Umbilical cord (tissue), 2 donors: ENCODE data around the gene ATAD5. TPM values are rescaled to one million over a fixed set of nuclear protein-coding genes. Genes with fewer than 3 reads are reported as not detected.
"Not testable (repeated sequence)": the region's sequence is repeated elsewhere in the genome, so short reads cannot be mapped to it uniquely, and the experiment has no call there.

Source experiments
- DNase-seq: peaks from one replicate; pipeline ENCODE4 v3.0.0-alpha.2; 2015; ENCODE audit warnings: low spot score
- total RNA-seq: library from RNA; depleted of rRNA; stranded (reverse); fragments of >200 nt; gene quantifications from one replicate; pipeline ENCODE4 v1.2.3, GENCODE V29; 2014; ENCODE audit warnings: low replicate concordance; ENCODE audit not compliant: insufficient read depth

The ATAD5 gene
- total RNA-seq, 1 donor from 2014 or later, result 5.8 TPM

GRCh38 chr17:30821871-30822723, 9.7 kb upstream of the ATAD5 start:
- no peak for DNase-seq

GRCh38 chr17:30822919-30823318, 8.8 kb upstream of the ATAD5 start:
- DNase-seq, result not testable (repeated sequence)

- DNase-seq, result no peak
Measured at GRCh38 chr17:30823421-30823820, 8.3 kb upstream of the ATAD5 start.

- DNase-seq, result no peak
Measured at GRCh38 chr17:30824002-30824355, 7.8 kb upstream of the ATAD5 start.

GRCh38 chr17:30824356-30825145, 7.2 kb upstream of the ATAD5 start, which contains the start of gene CRLF3:
CRLF3 (minus strand) TSS chr17:30824692; CDS start chr17:30824651, 41 bp downstream.
- peak; percentile 94 for DNase-seq

GRCh38 chr17:30827082-30827481, 4.7 kb upstream of the ATAD5 start:
- no peak for DNase-seq

- no peak for DNase-seq
Measured at GRCh38 chr17:30829022-30829421, 2.7 kb upstream of the ATAD5 start.

GRCh38 chr17:30831257-30831656, 509 bp upstream of the ATAD5 start:
- peak; percentile 30 for DNase-seq

GRCh38 chr17:30832438-30833124, 815 bp downstream of the ATAD5 start:
- no peak for DNase-seq

- DNase-seq, result no peak
Measured at GRCh38 chr17:30838202-30838807, 6.5 kb downstream of the ATAD5 start.

GRCh38 chr17:30840771-30841170, 9.0 kb downstream of the ATAD5 start:
- DNase-seq, result no peak

GRCh38 chr17:30848021-30848420, 16.3 kb downstream of the ATAD5 start:
- DNase-seq, result no peak

GRCh38 chr17:30854146-30854545, 22.4 kb downstream of the ATAD5 start:
- no peak for DNase-seq

- DNase-seq, result no peak
Measured at GRCh38 chr17:30858556-30859250, 26.9 kb downstream of the ATAD5 start.

- DNase-seq, result no peak
Measured at GRCh38 chr17:30864636-30865035, 32.9 kb downstream of the ATAD5 start.

- no peak for DNase-seq
Measured at GRCh38 chr17:30869005-30869404, 37.2 kb downstream of the ATAD5 start.

- DNase-seq, result no peak
Measured at GRCh38 chr17:30886187-30886586, 54.4 kb downstream of the ATAD5 start.

GRCh38 chr17:30894236-30894635, 62.5 kb downstream of the ATAD5 start:
- DNase-seq, result no peak

GRCh38 chr17:30897311-30897710, 65.5 kb downstream of the ATAD5 start:
- no peak for DNase-seq

- DNase-seq, result no peak
Measured at GRCh38 chr17:30905742-30906100, 74.0 kb downstream of the ATAD5 start.
